ENCODE results near the gene NAALADL2.

NAALADL2 gene

GRCh38 chr3:174891524-174892203 is 32.5 kb downstream of the NAALADL2 start:
- DNase-seq: no peak

GRCh38 chr3:174907027-174907426 is 47.9 kb downstream of the NAALADL2 start:
- no peak for DNase-seq

GRCh38 chr3:174907628-174908407 is 48.7 kb downstream of the NAALADL2 start:
- no peak for DNase-seq

GRCh38 chr3:174931473-174932353 is 72.6 kb downstream of the NAALADL2 start:
- DNase-seq: no peak

GRCh38 chr3:174936590-174936989 is 77.5 kb downstream of the NAALADL2 start:
- DNase-seq: no peak

GRCh38 chr3:174937478-174937877 is 78.3 kb downstream of the NAALADL2 start:
- no peak for DNase-seq

- no peak for DNase-seq
These were observed 79.0 kb downstream of the NAALADL2 start for GRCh38 chr3:174938102-174938501.

- no peak for DNase-seq
These were observed 81.0 kb downstream of the NAALADL2 start for GRCh38 chr3:174940151-174940550.

- no peak for DNase-seq
These were observed 86.1 kb downstream of the NAALADL2 start for GRCh38 chr3:174945276-174945675.

- DNase-seq: no peak
These were observed 86.8 kb downstream of the NAALADL2 start for GRCh38 chr3:174945951-174946350.

- no peak for DNase-seq
These were observed 90.4 kb downstream of the NAALADL2 start for GRCh38 chr3:174949523-174949922.

GRCh38 chr3:174951034-174951433 is 91.9 kb downstream of the NAALADL2 start:
- DNase-seq: no peak

GRCh38 chr3:174951498-174952005 is 92.4 kb downstream of the NAALADL2 start:
- DNase-seq: no peak

GRCh38 chr3:174953068-174953467 is 93.9 kb downstream of the NAALADL2 start:
- no peak for DNase-seq

- no peak for DNase-seq
These were observed 96.4 kb downstream of the NAALADL2 start for GRCh38 chr3:174955513-174956016.

GRCh38 chr3:174957081-174957480 is 97.9 kb downstream of the NAALADL2 start:
- no peak for DNase-seq

GRCh38 chr3:174957551-174958001 is 98.4 kb downstream of the NAALADL2 start:
- no peak for DNase-seq

GRCh38 chr3:174958671-174959328 is 99.7 kb downstream of the NAALADL2 start:
- DNase-seq: no peak

- no peak for DNase-seq
These were observed 100.5 kb downstream of the NAALADL2 start for GRCh38 chr3:174959556-174960065.

GRCh38 chr3:174960898-174961297 is 101.8 kb downstream of the NAALADL2 start:
- no peak for DNase-seq

- DNase-seq: no peak
These were observed 114.3 kb downstream of the NAALADL2 start for GRCh38 chr3:174973465-174973864.

- DNase-seq: no peak
These were observed 127.6 kb downstream of the NAALADL2 start for GRCh38 chr3:174986685-174987084.
